HG03280 (cell line): ENCODE results near the gene MACROD2.

ENCODE experiments used
- ATAC-seq: cut with Tn5 transposase; IDR thresholded peaks from one replicate; pipeline ENCODE4 v1.9.1; 2021; ENCODE audit warnings: mild to moderate bottlenecking, moderate library complexity; ENCODE audit not compliant: unreplicated experiment

MACROD2 gene

DNA sequence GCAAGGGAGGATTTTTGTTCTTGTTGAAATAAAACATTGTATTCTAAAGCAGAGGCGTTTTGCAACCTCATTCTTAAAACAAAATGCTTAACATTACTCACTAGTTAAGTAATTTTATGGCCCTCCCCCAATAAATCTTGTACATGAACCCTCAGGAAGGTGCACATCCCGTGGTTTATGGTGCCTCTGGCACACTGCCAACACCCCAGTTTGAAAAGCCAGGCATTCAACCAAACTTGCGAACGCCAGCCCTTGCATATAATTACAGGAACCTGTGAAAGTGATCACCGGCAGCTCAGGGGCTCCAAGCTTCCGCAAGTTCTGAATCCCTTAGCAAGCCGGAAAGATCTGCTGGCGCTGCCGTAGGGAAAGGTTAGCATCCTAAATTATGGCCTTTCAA lies 1451.1 kb downstream of the MACROD2 start:
- no peak for ATAC-seq

DNA sequence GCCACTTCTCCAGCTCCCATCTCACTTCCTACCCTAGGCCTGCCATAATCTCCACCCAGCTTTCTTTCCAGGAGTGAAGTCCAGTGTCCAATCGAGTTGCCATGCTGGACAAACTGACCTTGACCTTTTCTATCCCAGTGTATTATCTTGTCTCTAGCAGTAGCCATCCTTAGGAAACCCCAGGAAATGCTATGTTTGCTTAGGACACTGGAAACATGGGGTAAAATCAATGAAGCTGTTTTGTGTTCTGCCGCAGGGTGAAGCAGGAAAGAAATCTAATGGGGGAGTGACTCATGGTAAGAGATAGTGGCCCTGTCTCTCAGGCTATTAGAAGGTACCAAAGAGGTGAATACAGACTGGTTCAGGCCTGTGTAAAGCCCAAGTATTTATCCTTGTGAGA lies 1452.2 kb downstream of the MACROD2 start:
- ATAC-seq: no peak

DNA sequence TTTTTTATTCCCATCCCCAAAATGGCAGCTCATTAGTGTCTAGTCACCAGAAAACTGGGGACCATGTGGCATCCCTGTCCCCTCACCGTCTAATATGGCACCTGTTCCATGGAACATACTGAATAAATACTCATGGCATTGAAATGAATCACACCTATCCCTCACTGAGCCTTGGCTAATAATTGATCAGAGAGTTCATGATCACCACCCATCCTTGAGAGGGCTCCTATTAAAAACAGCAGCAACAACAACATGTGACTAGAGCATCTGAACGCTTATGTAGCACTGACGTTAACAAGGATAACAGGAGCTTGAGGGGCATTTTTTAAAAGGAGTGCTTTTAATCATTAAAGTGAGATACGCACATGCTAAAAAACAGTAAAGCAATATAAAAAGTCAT lies 1453.7 kb downstream of the MACROD2 start:
- ATAC-seq: no peak

DNA sequence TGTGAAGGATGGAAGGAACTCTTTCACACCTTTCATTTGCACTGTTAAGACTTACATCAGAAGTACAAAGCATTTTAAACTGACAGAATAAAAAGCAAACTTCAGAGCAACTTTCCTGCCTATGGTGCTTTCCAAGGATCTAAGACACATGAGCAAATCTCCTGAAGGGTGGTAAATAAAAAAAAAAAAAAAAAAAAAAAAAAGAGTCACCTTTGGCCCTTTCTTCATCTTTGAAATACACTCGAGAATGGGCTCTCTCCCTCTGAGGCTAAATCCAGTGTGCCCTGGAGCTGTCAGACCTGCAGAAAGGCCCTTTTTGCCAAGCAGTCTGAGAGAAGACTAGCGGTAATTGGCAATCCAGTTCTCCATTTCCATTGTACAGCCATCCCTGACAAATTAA lies 1455.9 kb downstream of the MACROD2 start:
- no peak for ATAC-seq

DNA sequence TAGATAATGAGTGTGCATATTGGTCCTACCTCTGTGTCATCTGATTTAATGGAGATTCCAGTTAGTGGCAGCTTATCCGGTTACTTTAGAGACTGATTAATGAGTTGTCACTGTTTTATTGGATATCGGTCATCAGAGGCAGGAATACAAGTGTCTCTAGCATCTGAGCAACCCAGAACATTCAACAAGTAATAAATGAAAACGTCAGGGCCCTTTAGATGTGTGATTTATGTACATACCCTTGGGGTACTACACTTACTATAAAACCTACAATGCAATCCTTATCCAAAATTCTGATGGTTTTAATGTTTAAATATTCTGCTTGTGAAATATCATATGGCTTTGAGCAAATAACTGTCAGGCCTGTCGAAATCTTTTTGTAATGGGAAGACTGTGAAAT lies 1460.0 kb downstream of the MACROD2 start:
- no peak for ATAC-seq

DNA sequence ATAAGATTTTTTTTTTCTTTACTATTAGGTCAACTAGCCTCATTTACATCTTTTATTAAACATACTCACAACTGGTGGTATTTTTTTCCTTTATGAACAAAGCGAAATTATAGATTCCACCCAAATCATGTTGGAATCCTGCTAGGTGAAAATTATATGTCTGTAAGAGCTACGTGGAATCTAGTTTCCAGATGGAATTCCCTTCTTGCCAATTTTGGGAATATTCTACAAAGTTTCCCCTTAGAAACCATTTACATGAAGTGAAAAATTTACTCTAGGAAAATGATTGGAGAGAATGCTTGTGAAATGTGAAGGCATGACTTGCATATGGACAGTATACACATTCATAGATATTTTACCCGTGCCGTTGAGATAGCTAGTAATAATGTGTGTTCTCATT lies 1466.6 kb downstream of the MACROD2 start:
- no peak for ATAC-seq

DNA sequence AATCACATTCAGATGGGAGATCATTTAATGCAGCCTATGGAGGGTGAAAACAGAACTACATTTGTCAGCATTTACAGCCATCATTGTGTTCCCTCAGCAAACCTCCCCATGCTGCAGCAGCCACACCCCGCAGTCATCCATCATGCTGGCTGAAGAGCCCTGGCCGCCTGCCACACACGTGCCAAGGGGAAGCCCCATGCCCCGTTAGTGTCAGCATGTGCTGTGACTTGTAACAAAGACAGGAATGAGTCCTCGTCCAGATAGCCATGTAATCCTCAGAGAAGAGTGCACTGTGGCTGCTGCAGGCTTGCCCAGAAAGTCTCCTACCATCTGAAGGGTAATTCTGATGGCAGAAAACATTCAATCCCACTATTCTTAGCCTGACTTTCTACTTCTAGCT lies 1480.2 kb downstream of the MACROD2 start:
- ATAC-seq: no peak

DNA sequence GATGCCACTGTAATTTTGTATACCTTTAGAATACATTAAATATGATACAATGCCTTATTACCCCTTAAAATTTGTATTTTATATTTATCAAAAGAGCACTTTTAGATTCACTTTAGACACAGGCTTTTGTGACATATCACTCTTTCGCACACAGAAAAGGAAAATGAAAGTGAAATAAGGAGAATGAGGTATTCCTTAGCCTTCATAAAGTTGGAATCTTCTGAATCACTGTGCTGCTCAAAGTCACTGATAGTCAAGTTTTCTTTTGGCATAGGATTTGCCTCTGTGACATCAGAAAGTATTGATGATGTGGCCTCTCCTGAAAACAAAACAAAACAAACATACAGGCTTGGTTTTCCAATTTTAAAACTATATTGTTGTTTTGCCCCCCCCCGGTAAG lies 1480.9 kb downstream of the MACROD2 start:
- no peak for ATAC-seq

DNA sequence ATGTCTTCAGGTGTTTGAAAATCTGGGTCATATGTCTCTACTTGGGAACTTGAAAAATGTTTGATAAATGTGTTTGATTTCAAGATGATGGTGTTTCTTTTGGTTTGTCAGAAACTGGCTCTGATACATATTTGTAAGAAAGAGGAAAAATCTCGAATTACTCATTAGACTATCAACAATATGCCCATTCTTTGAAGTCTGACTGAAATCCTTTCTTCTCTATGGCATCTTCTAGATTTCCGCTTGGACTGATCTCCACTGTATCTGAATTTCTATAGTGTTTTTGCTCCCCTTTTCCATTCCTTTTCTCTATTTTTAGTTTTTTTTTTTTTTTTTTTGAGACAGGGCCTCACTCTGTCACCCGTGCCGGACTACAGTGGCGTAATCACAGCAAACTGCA lies 1481.5 kb downstream of the MACROD2 start:
- ATAC-seq: no peak

DNA sequence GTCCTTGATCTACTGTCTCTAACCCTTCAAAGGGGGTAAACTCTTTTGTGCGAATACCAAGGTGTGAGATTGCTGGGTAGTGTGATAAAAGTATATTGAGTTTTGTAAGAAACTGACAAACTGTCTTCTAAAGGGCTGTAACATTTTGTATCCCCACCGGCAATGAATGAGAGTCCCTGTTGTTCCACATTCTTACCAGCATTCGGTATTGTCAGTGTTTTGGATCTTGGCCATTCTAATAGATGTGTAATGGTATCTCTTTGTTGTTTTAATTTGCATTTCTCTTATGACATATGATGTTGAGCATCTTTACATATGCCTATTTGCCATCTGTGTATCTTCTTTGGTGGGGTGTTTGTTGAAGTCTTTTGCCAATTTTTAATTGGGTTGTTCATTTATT lies 1487.2 kb downstream of the MACROD2 start:
- no peak for ATAC-seq

DNA sequence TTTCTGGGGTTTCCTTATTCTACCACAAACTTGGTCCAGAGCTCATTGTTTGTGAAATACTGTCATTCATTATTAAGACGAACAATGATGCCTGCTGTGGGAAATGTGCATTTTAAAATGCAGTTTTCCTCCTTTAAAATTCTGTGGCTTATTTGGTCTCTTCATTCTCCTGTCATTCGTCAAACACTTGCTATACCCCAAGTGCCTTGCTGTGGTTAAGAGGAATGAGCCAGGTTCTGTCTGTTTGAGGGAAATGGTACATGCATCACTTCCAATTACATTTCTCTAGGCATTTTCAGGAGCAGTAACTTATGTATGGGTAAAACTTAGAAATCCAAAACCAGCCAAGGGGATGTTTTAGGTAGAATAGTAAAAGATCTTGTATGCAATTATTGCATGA lies 1490.2 kb downstream of the MACROD2 start:
- no peak for ATAC-seq

DNA sequence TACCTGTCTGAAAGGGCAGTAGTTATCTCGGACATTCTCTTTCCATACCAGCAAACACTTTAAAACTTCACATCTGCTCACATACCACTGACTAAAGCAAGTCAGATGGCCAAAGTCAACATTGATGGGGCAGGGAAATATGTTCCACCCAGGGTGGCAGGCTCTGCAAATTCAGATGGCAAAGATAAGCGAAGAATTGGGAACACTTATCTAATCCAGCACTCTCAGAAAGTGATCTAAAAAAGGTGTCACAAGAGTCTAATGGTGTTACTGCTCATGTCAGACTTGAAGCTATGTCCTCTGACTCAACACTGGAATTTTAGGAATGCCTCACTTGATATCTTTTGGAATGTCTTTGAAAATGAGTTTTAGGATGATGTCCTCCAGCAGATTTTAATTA lies 1491.7 kb downstream of the MACROD2 start:
- ATAC-seq: no peak

DNA sequence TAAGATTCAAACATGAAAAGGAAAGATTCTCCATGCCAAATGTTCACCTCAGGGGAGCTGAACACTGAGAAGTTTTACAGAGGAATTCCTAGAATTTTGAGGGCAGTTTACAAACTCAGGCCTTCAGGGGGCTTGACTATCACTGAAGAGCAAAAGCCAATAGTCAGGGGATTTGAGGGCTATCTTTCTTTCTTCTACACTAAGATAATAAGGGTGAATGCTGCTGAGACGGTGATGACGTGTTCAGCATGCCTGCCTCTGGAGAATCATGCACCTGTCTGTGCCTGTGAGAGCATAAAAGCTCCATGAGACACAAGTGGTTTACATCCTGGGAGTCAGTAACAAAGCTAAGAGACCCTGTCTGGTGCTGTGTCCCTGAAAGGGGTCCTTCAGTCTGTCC lies 1492.4 kb downstream of the MACROD2 start:
- ATAC-seq: no peak

DNA sequence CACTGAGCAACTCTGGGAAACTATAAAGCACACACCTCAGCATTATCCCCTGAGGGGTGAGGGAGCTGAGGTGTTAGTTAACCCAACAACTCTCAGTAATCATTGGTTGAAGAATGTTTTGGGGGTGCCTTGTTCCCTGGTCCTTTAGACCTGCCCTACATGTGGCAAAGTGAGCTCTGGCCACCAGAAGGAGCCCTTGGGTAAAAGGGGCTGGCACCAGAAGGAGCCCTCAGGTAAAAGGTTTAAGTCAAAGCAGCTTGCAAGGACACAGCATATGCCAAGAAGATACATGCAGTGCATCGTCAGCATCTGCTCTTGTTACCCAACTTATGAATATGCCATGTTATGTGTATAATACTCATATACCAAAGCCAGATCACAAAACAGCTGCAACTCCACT lies 1496.3 kb downstream of the MACROD2 start:
- ATAC-seq: no peak

DNA sequence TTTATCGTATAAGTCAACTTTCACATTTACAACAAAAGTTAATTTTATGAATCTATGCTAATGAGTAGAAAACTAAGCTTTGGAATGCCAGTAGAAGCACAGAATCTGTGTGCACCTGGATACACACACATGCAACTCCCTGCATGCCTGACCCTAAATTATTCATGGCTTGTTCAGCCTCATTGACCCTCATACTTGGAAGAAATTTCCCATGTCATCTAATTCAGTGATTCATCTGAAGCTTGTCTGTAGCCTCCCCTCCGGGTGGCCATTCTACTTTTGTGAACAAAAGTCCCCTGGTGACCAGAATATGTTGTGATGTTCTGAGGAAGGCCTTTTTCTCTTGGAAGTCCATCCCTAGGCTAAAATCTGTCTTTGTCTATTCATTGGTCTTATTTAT lies 1499.5 kb downstream of the MACROD2 start:
- no peak for ATAC-seq

DNA sequence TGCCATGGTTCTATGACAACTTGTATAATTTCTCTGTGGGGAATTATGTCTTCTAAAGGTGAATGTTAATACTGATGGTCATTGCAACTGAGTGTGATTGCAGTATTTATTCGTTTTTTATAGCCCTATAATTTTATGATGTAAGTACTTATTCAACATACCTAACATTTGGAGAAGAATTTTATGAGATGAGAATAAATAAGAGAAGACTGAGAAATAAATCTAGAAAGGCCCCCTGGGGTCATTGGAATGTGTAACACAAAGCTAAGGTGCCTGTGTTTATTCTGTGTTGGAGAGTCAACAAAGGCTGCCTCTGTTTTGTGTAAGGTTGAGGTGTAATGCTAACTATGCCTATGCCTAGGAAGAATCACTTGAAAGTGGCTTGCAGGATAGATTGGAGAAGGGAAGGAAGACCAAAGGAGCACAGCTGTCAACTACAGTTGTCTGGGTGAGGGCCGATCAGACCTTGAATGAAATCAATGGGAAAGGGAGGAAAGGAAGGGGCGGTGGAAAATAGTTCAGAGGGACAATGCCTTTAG lies 1501.3 kb downstream of the MACROD2 start:
- ATAC-seq: no peak

DNA sequence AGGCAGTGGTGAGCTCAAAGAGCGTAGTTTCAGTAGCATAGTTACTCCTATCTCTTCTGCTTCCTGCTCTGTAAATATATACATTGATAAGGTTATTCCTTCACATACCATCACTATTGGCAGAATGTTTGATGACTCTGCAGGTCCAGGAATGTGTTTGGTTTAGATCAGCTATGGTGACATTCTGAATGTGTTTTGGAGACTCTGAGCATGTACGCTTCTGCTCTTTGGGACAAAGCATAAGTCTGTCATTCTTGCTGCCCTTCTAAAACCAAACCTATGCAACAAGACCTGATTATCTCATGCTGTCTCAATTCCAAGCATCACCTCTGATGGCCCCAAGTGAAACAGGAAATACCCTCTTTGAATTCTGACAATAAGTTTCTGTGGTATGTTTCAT lies 1503.6 kb downstream of the MACROD2 start:
- ATAC-seq: no peak

DNA sequence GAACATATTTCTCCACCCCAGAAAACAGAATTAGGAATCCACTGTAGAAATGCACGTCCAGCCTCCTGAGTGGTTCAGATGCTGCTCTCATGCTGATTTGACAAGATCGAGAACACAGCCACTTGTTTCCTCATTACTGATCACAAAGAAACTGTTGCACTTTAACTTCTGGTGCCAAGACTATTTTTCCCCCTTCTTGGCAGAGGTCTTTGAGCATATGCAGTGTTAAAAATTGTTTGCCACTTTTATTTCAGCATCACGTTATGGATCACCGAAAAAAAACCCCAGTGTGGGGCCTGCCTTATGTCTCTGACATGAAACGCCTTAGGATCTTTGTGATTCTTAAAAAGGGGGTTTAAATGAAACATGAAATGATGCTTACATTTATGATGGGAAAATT lies 1511.0 kb downstream of the MACROD2 start:
- no peak for ATAC-seq

DNA sequence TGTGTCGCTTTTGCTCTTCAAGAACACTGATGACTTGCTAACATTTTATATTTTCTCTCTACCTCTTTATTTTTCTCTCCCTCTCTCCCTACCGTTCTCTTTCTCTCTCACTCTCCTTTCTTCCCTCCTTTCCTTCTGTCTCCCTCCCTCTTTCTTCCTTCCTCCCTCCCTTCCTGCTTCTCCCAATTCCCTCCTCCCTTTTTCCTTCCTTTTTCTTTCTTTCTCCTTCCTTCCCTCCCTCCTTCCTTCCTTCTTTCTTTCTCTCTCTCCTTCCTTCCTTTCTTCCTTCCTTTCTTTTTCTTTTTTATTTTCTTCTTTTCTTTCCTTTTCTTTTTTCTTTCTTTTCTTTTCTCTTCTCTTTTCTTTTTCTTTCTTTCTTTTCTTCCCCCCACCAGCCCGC lies 1511.8 kb downstream of the MACROD2 start:
- ATAC-seq: no peak

DNA sequence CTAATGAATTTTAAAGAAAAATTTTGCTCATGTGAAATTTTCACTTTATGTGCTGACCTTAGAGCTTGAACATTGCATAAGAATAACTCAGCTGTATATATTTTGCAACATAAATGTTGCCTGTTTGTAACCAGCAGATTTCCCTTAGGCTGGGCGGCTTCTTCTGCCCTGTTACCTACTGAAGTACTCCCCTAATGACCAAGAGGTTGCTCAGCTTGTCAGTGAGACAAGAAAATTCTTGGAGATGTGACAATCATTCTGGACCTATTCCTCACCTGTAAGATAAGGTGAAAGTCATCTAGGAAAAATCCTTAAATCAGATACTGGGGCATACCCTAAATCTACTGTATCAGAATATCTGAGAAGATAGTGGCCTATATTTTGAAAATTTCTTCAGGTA lies 1516.2 kb downstream of the MACROD2 start:
- ATAC-seq: no peak

DNA sequence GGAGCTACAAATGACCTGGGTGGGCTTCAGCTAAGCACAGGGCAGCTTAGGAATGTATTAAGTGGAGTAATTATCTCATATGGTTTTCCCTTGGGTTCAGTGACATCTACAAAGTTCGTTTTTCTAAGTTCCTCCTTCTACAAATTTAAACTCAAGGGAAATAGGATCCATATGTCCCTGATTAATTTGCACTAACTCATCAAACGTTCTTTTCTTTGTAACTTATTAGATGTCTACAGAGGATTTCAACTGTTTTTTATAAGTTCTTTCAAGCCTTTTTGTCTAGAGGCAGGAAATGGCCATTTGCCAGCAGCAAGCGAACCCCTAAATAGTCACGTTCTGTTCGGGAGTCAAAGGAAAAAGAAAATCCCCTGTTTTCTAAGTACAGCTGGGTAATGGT lies 1517.6 kb downstream of the MACROD2 start:
- no peak for ATAC-seq

DNA sequence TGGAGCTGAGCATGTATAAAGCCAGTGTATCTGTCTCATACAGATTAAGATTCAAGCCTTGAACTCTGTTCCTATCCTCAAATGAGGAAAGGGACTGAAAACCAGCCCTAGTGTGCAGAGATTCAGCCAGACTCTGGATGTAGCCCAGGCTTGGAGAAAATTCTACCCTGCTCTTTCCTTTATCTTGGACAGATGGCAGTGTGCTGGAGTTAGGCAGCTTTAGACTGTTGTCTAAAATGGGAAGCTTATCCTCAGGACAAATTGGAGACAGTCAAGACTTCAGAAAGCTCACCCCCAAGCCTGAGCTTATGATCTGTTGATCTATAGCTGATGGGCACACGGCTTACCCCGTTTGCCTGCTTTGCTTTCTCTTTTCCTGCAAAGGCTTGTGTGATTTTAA lies 1520.4 kb downstream of the MACROD2 start:
- no peak for ATAC-seq

DNA sequence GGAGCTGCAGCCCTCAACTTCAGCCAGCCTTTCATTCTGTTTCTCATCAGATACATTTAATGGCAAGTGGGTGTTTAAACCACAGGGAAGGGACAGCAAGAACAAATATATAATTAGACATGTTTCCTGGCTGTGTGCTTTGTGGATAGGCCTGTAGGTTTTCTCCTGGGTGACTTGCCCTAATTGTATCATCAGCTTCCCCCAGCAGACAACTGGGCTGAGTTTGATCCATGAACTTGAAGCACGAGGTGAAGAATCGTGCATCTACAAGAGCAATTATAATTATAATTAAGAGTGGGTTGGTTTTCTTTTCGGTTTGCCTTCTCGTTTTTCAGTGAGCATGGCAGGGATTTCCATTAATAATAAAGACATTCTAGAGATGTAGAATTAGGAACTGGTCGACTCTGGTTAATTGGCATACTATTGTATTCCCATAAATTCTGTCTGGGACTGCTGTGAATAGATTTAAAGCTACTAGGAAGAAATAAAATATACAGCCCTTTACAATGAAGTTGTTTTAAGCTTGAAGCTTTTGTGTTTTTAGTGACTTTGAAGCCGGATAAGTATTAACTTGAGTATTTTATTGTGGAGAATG lies 1525.7 kb downstream of the MACROD2 start:
- ATAC-seq: no peak
